ENCODE measurements around the gene USF2. TPM values are rescaled to one million over a fixed set of nuclear protein-coding genes. Genes with fewer than 3 reads are reported as not detected.

USF2 gene
- polyA plus RNA-seq, 5 donors = 120 to 179 (median 153) TPM

GRCh38 chr19:35314858-35315470, 46.2 kb downstream of the USF2 start:
- DNase-seq = no peak

DNA sequence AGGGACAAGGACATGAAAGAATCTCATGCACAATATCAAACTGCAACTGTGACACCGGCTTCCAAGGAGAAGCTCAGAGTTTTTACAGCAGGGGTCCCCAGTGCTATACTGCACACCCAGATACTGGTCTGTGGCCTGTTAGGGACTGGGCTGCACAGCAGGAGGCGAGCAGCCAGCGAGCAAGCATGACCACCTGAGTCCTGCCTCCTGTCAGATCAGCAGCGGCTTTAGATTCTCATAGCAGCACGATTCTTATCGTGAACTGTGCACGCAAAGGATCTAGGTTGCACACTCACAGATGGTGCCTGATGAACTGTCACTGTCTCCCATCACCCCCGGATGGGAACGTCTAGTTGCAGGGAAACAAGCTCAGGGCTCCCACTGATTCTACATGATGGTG, 47.1 kb downstream of the USF2 start:
- DNase-seq = no peak

DNA sequence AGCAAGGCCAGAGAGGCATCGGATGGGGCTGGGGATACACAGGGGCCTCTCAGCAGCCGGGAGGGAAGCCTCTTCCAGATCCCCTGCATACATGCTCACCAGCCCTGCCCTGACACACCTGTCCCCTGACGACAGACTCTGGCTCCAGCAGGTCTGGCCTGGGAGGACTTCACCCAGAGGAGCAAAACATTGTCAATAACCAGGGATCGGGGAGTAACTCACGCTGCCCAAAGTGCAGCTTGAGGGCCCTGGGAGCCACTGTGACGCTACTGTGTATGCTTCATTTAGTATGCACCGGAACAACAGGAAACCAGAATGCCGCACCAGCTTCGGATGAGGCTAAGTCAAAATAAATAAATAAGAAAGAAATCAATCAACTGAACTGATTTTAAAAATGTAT, 47.8 kb downstream of the USF2 start:
- DNase-seq = no peak

- DNase-seq = no peak
Measured at GRCh38 chr19:35317464-35318043, 48.8 kb downstream of the USF2 start.

DNA sequence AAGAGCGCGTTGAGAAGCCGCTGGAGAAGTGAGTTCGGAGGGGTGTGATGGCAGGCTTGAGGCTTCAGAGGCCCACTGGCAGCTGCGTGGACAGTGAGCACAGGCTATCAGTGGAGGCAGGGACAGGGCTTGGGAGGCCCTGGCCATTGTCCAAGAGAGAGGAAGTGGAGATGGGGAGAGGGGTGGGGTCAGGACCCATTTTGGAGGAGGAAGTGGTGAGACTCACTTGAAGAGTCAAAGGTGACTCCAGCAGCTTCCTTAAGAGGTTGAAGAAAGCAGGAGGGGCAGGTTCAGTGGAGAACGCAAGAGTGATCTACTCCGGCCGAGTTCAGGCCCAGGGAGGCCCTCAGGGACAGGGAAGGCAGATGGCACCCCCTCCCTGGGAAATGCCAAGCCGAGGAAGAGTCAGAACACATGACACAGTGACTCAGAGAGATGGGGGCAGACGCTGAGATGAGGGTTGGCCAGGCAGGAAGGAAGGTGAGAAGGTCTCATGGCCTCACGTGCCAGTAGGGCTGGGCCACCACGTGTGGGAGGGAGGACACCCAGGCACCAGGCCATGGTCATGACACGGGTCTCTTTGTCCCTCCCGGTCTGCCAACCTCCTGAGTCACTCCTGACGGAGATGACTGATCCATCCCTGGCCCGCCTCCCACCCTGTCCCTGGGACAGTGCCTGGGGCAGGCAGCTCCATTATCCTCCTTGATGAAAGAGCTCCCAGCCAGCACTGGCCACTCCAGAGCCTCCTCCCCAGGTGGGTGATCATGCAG, 50.1 kb downstream of the USF2 start:
- DNase-seq = no peak

- no peak for DNase-seq
Measured at GRCh38 chr19:35320065-35320713, 51.4 kb downstream of the USF2 start.

DNA sequence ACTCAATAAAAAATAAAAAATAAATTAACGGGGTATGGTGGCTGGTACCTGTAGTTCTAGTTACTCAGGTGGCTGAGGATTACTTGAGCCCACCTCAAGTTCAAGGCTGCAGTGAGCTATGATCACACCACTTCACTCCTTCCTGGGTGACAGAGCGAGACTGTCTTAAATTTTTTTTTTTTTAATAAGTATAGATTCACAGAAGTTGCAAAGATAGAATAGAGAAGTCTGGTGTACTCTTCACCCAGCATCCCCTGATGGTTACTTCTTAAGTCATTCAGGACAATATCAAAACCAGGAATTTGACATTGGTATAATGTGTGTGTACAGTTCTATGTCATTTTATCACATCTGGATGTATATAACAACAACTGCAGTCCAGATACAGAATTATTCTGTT, 52.5 kb downstream of the USF2 start:
- DNase-seq = no peak

- DNase-seq = no peak
Measured at GRCh38 chr19:35322014-35322413, 53.3 kb downstream of the USF2 start.

GRCh38 chr19:35327642-35328041, 58.9 kb downstream of the USF2 start:
- DNase-seq = no peak

- DNase-seq = no peak
Measured at GRCh38 chr19:35328851-35329285, 60.1 kb downstream of the USF2 start, which contains the start of gene CD22. Gene CD22, plus strand, starts transcription at chr19:35329187. Its CDS starts 2,854 bp downstream, at chr19:35332041.

DNA sequence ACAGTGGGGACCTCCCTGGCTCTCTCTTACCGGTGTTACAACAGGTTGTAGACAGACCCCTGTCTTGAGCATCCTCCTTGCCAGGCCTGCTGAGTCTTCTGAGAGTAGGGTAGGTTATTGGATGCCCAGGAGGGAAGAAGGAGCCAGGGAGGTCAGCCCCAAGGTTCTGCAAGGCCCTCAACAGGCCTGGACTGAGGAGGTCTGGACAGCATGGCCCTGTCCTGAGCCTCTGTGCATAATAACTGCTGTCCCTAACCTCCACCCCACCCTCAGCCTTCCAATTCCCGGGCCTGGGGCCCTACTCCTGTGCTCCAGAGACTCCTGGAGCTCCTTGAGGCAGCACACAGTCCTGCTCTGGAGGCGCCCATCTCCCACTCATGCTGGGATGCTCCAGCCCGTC, 60.6 kb downstream of the USF2 start:
- DNase-seq = no peak

Other genes with a start within 250 kb of the USF2 start
- 1 to 10 TPM in 4 of 5 donors, under 1 TPM in 1; 0.69 to 1.5 (median 1.2) TPM for gene SCN1B, start 238.5 kb upstream of the USF2 start, polyA plus RNA-seq (ENCODE audit: insufficient read depth in 1 of 5, insufficient read length in 5 of 5, low replicate concordance in 1 of 5)
- 10 to 100 TPM; 21.3 to 48.5 (median 32.1) TPM for gene HPN, start 227.2 kb upstream of the USF2 start, polyA plus RNA-seq (ENCODE audit: insufficient read depth in 1 of 5, insufficient read length in 5 of 5, low replicate concordance in 1 of 5)
- gene FXYD3, start 153.1 kb upstream of the USF2 start, polyA plus RNA-seq (ENCODE audit: insufficient read depth in 1 of 5, insufficient read length in 5 of 5, low replicate concordance in 1 of 5) = 10 to 100 TPM; 19.9 to 48.0 (median 20.8) TPM
- gene LGI4, start 133.9 kb upstream of the USF2 start, polyA plus RNA-seq (ENCODE audit: insufficient read depth in 1 of 5, insufficient read length in 5 of 5, low replicate concordance in 1 of 5) = 1 to 10 TPM; 2.3 to 3.0 (median 2.9) TPM
- 10 to 100 TPM; 39.2 to 70.2 (median 57.5) TPM for gene FXYD1, start 130.1 kb upstream of the USF2 start, polyA plus RNA-seq (ENCODE audit: insufficient read depth in 1 of 5, insufficient read length in 5 of 5, low replicate concordance in 1 of 5)
- 1 to 10 TPM in 3 of 5 donors, under 1 TPM in 2; 0.36 to 1.4 (median 1.2) TPM for gene FXYD7, start 125.7 kb upstream of the USF2 start, polyA plus RNA-seq (ENCODE audit: insufficient read depth in 1 of 5, insufficient read length in 5 of 5, low replicate concordance in 1 of 5)
- 10 to 100 TPM; 22.2 to 35.0 (median 30.1) TPM for gene FXYD5, start 114.2 kb upstream of the USF2 start, polyA plus RNA-seq (ENCODE audit: insufficient read depth in 1 of 5, insufficient read length in 5 of 5, low replicate concordance in 1 of 5)
- gene FAM187B, start 40.2 kb upstream of the USF2 start, polyA plus RNA-seq (ENCODE audit: insufficient read depth in 1 of 5, insufficient read length in 5 of 5, low replicate concordance in 1 of 5) = under 1 TPM in 2 of 5 donors, not detected in 3; 0.09 to 0.18 TPM
- 10 to 100 TPM; 43.5 to 76.2 (median 54.3) TPM for gene LSR, start 20.0 kb upstream of the USF2 start, polyA plus RNA-seq (ENCODE audit: insufficient read depth in 1 of 5, insufficient read length in 5 of 5, low replicate concordance in 1 of 5)
- gene HAMP, start 13.6 kb downstream of the USF2 start, polyA plus RNA-seq (ENCODE audit: insufficient read depth in 1 of 5, insufficient read length in 5 of 5, low replicate concordance in 1 of 5) = under 1 TPM; 0.21 to 0.77 (median 0.26) TPM
- 10 to 100 TPM in 2 of 5 donors, 1 to 10 TPM in 3; 1.4 to 15.2 (median 2.8) TPM for gene MAG, start 23.2 kb downstream of the USF2 start, polyA plus RNA-seq (ENCODE audit: insufficient read depth in 1 of 5, insufficient read length in 5 of 5, low replicate concordance in 1 of 5)
- gene CD22, start 60.2 kb downstream of the USF2 start, polyA plus RNA-seq (ENCODE audit: insufficient read depth in 1 of 5, insufficient read length in 5 of 5, low replicate concordance in 1 of 5) = 10 to 100 TPM in 2 of 5 donors, 1 to 10 TPM in 3; 5.3 to 61.8 (median 8.3) TPM
- under 1 TPM in 3 of 5 donors, not detected in 2; 0.10 to 0.49 (median 0.44) TPM for gene FFAR1, start 78.9 kb downstream of the USF2 start, polyA plus RNA-seq (ENCODE audit: insufficient read depth in 1 of 5, insufficient read length in 5 of 5, low replicate concordance in 1 of 5)
- gene FFAR3, start 89.5 kb downstream of the USF2 start, polyA plus RNA-seq (ENCODE audit: insufficient read depth in 1 of 5, insufficient read length in 5 of 5, low replicate concordance in 1 of 5) = under 1 TPM in 3 of 5 donors, not detected in 2; 0.29 to 0.39 (median 0.29) TPM
- under 1 TPM in 2 of 5 donors, not detected in 3; 0.10 to 0.25 TPM for gene GPR42, start 102.1 kb downstream of the USF2 start, polyA plus RNA-seq (ENCODE audit: insufficient read depth in 1 of 5, insufficient read length in 5 of 5, low replicate concordance in 1 of 5)
- under 1 TPM; 0.19 to 0.49 (median 0.34) TPM for gene FFAR2, start 179.3 kb downstream of the USF2 start, polyA plus RNA-seq (ENCODE audit: insufficient read depth in 1 of 5, insufficient read length in 5 of 5, low replicate concordance in 1 of 5)
- gene KRTDAP, start 221.5 kb downstream of the USF2 start, polyA plus RNA-seq (ENCODE audit: insufficient read depth in 1 of 5, insufficient read length in 5 of 5, low replicate concordance in 1 of 5) = 1 to 10 TPM in 4 of 5 donors, under 1 TPM in 1; 0.69 to 1.8 (median 1.4) TPM
- gene DMKN, start 244.7 kb downstream of the USF2 start, polyA plus RNA-seq (ENCODE audit: insufficient read depth in 1 of 5, insufficient read length in 5 of 5, low replicate concordance in 1 of 5) = 100 to 1,000 TPM in 4 of 5 donors, 10 to 100 TPM in 1; 91.2 to 146 (median 119) TPM